Measurements from ENCODE around the gene STK33. TPM values are rescaled to one million over a fixed set of nuclear protein-coding genes. Genes with fewer than 3 reads are reported as not detected.

The STK33 gene
- total RNA-seq, 1 donor from 2014 or later = 11.5 TPM

DNA sequence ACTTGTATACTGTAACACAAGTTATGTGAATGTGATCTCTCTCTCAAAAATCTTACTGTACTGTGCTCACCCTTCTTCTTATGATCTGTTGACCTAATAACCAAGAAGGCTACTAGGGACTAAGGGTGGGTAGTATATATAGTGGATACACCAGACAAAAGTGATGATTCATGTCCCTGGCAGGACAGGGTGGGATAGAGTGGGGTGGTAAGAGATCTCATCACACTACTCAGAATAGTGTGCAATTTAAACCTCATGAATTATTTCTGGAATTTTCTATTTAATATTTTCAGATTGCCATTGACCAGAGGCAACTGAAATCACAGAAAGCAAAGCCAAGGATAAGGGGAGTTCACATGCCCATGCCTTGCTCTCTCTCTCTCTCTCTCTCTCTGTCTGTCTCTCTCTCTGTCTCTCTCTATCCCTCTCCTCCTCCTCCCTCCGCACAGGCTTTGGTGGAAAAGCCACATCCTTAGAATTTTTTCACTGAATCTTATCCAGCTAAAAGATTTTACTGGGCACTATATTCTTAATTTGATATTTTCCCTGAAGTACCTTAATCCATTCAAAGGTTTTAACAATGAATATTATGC, 12.0 kb upstream of the STK33 start:
- DNase-seq (ENCODE audit: extremely low spot score in 2 of 2) = no peak
- Histone ChIP-seq H3K4me3 (no peak overlapping the region), H3K36me3 (no peaks in the 10 kb centered on the region), H3K4me1 (peaks cover 19% of the 10 kb centered on the region), H3K9me3 (no peaks in the 10 kb centered on the region), H3K27ac (no peak overlapping the region), H3K27me3 (no peaks in the 10 kb centered on the region)
- TF ChIP-seq POLR2A (IDR thresholded peaks at IDR 0.05) (no peak), POLR2AphosphoS5 (IDR thresholded peaks at IDR 0.05; ENCODE audit: insufficient read depth in 1 of 2, low read depth in 1 of 2) (no peak)
- TF ChIP-seq, protein P1, sequence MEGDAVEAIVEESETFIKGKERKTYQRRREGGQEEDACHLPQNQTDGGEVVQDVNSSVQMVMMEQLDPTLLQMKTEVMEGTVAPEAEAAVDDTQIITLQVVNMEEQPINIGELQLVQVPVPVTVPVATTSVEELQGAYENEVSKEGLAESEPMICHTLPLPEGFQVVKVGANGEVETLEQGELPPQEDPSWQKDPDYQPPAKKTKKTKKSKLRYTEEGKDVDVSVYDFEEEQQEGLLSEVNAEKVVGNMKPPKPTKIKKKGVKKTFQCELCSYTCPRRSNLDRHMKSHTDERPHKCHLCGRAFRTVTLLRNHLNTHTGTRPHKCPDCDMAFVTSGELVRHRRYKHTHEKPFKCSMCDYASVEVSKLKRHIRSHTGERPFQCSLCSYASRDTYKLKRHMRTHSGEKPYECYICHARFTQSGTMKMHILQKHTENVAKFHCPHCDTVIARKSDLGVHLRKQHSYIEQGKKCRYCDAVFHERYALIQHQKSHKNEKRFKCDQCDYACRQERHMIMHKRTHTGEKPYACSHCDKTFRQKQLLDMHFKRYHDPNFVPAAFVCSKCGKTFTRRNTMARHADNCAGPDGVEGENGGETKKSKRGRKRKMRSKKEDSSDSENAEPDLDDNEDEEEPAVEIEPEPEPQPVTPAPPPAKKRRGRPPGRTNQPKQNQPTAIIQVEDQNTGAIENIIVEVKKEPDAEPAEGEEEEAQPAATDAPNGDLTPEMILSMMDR (IDR thresholded peaks at IDR 0.05) = no peak
- intact Hi-C loops (cut with DNase I) = no loop called here

DNA sequence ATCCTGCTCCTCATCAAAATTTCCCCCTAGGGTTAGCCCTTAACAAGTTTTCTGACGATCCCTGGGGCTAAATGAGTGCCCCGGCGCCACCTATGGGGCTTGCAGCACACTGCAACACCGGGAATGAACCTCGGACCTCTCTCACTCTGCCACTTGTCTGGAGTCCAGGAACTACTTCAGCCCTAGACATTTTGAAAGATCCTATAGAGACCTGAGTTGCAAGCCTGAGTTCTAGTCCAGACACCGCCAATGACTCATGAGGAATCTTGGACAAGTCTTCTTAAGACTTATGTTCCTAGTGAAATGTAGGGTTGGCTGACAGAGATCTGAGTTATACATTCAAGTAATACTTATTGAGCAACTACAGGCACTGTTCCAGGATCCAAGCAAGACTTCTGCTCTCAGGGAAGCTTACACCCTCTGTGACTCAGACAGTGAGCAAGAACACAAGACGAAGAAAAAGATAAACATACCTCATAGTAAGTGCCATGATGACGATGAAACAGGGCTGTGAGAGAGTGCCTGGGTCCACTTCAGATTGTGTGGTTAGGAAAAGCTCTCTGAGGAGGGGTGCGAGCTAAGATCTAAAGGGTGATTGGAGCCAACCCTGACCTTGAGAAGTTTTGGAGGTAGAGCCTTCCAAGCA, 10.2 kb upstream of the STK33 start:
- peak; percentile 70 to 92 for DNase-seq (ENCODE audit: extremely low spot score in 2 of 2)
- Histone ChIP-seq H3K4me1 (peaks cover 19% of the 10 kb centered on the region), H3K27ac (peak overlapping the region; percentile 74), H3K36me3 (no peaks in the 10 kb centered on the region), H3K9me3 (no peaks in the 10 kb centered on the region), H3K27me3 (no peaks in the 10 kb centered on the region), H3K4me3 (no peak overlapping the region)
- intact Hi-C loops (cut with DNase I) = no loop called here
- TF ChIP-seq POLR2A (IDR thresholded peaks at IDR 0.05) (no peak), POLR2AphosphoS5 (IDR thresholded peaks at IDR 0.05; ENCODE audit: insufficient read depth in 1 of 2, low read depth in 1 of 2) (peak in 1 of 2 donors; percentile 91)
- TF ChIP-seq, protein P1 (IDR thresholded peaks at IDR 0.05) = peak in 2 of 3 experiments; percentile 21 to 33

DNA sequence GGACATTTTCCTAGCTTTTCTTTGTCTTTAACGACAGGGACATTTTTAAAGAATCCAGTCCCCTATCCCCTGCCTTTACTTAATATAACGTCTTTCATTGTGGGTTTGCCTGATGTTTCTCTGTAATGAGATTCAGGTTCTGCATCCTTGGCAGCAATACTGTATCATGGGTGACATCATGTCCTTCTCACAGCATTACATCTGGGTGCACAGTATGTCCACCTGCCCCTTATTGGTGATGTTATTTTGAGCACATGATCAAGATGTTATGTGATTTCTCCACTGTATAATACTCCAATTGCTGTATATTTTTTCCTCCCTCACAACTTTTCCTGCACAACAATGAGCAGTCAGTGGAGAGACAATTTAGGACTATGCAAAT, 9.7 kb upstream of the STK33 start:
- TF ChIP-seq POLR2A (IDR thresholded peaks at IDR 0.05) = no peak
- TF ChIP-seq POLR2AphosphoS5 (IDR thresholded peaks at IDR 0.05; ENCODE audit: insufficient read depth in 1 of 2, low read depth in 1 of 2) = no peak
- TF ChIP-seq, protein P1 (IDR thresholded peaks at IDR 0.05) = no peak
- no peaks in the 10 kb centered on the region for H3K9me3 ChIP-seq
- H3K27me3 ChIP-seq = no peaks in the 10 kb centered on the region
- no peaks in the 10 kb centered on the region for H3K36me3 ChIP-seq
- intact Hi-C loops (cut with DNase I) = no loop called here
- H3K27ac ChIP-seq = no peak overlapping the region
- no peak overlapping the region for H3K4me3 ChIP-seq
- H3K4me1 ChIP-seq = peaks cover 17% of the 10 kb centered on the region
- DNase-seq (ENCODE audit: extremely low spot score in 2 of 2) = peak in 1 of 2 donors; percentile 32

DNA sequence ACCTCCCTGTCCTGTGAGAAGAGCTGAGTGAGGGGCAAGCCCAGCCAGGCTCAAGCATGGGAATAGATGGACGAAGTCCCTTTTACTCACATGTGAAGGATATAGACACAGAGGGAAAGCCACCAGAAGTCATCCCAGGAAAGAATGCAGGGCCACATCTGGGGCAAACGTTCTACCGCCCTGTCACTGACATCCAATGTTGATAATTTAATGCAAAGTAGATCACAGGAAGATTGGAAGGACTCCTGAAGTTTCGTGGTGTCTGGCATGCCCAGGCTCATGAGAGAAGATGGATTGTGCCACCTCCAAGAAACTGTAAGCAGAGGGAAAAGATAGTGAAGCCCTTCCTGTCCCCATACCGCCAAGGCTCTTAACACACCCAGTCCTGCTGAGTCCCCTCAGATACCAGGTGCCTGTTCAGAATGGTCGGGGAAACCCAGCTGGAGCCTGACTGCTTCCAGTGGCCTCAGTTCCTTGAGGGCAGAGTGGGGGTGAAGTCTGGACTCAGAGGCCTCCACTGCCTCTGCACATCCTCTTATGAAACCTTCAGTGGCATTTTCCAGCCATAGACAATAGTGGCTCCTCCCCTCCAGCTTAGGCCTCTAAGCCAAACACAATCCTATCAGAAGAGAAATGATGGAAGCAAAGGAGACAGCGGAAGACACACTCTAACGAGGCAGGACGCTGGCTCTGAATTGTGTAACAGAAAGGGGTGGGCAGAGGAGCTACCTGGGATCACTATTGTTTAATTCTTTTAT, 7.5 kb upstream of the STK33 start:
- TF ChIP-seq POLR2AphosphoS5 (IDR thresholded peaks at IDR 0.05; ENCODE audit: insufficient read depth in 1 of 2, low read depth in 1 of 2) = no peak
- TF ChIP-seq POLR2A (IDR thresholded peaks at IDR 0.05) = no peak
- H3K36me3 ChIP-seq = no peaks in the 10 kb centered on the region
- H3K9me3 ChIP-seq = no peaks in the 10 kb centered on the region
- H3K27me3 ChIP-seq = no peaks in the 10 kb centered on the region
- intact Hi-C loops (cut with DNase I) = no loop called here
- H3K27ac ChIP-seq = no peak overlapping the region
- H3K4me1 ChIP-seq = peaks cover 15% of the 10 kb centered on the region
- no peak overlapping the region for H3K4me3 ChIP-seq
- peak in 1 of 2 donors; percentile 62 for DNase-seq (ENCODE audit: extremely low spot score in 2 of 2)

DNA sequence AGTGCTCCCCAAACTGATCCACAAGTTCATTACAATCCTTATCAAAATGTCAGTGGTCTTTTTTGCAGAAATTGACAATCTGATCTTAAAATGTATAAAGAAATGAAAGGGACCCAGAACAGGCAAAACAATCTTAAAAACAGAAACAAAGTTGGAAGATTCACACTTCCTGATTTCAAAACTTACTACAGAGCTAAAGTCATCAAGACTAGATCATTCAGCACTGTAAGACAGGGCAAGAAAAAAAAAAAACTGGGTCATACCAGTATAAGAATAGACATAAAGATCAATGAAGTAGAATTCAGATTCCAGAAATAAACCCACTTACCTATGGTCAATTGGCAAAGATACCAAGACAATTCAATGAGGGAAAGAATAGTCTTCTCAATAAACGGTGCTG, 4.5 kb upstream of the STK33 start:
- Histone ChIP-seq H3K4me1 (peaks cover 9% of the 10 kb centered on the region), H3K27me3 (no peaks in the 10 kb centered on the region), H3K36me3 (no peaks in the 10 kb centered on the region), H3K4me3 (no peak overlapping the region), H3K27ac (no peak overlapping the region), H3K9me3 (no peaks in the 10 kb centered on the region)
- no peak for TF ChIP-seq POLR2AphosphoS5 (IDR thresholded peaks at IDR 0.05; ENCODE audit: insufficient read depth in 1 of 2, low read depth in 1 of 2)
- no peak for TF ChIP-seq POLR2A (IDR thresholded peaks at IDR 0.05)
- TF ChIP-seq, protein P1 (IDR thresholded peaks at IDR 0.05) = no peak
- intact Hi-C loops (cut with DNase I) = no loop called here
- no peak for DNase-seq (ENCODE audit: extremely low spot score in 2 of 2)

Measured in vagina (tissue), 2 donors.